SH-SY5Y (cell line): Measurements from ENCODE around the gene NEU4.

Experiments
- GATA2 ChIP-seq: IDR thresholded peaks from 2 replicates; pipeline ENCODE4 v1.6.1; 2011; ENCODE audit warnings: mild to moderate bottlenecking, low read depth, low read length
- GATA3 ChIP-seq: IDR thresholded peaks from 2 replicates; pipeline ENCODE4 v1.6.1; 2011; ENCODE audit warnings: low read depth, mild to moderate bottlenecking, low read length, moderate library complexity

DNA sequence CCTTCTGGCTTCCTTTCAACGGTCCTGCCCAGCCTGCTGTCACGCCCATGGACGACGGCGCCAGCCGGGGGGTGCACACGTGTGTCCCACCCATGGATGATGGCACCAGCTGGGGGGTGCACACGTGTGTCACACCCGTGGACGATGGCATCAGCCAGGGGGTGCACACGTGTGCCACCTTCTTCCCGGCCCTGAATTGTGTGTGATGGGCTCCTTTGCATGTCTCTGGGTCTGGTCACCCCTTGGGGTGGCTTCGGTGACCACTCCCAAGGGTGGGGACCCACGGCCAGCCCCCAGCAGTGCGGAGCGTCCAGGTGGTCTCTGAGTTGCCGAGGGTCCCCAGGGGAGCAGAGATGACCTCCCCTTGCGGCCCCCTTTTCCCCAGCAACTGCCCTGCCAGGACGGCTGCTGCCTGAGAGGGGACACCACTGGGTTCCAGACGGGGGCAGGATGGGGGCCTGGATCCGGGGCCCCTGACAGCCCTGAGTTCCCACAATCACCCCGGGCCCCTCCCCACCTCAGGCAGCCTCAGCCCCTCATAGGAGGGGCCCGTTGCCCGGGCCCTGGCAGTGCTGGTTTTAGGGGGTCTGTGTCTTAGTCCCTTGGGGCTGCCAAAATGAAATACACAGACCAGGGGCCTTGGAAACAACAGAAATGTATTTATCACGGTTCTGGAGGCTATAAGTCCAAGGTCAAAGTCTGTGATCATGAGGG, 9.4 kb downstream of the NEU4 start:
- no peak for TF ChIP-seq GATA2
- no peak for TF ChIP-seq GATA3
